Common myeloid progenitor, CD34-positive (primary cell): ENCODE measurements around the gene SHC2.
"Not testable (repeated sequence)": the region's sequence is repeated elsewhere in the genome, so short reads cannot be mapped to it uniquely, and the experiment has no call there.

Source experiments
- CTCF ChIA-PET: fragments of 350-600 bp; sonication (Branson Sonifier 250); formaldehyde crosslinking; loops from one replicate; lab custom pipeline; 2021; ENCODE audit warnings: antibody characterized with exemption; lab: Charles Lee
- POLR2A ChIA-PET: fragments of 350-600 bp; sonication (Branson Sonifier 250); formaldehyde crosslinking; loops from one replicate; lab custom pipeline; 2021; ENCODE audit warnings: antibody characterized with exemption; lab: Charles Lee
- DNase-seq, 3 donors: peaks; one replicate each; pipeline versions ENCODE4 v3.0.0 to v3.0.0-alpha.2; 2013
- H3K27ac ChIP-seq, 2 experiments: 1 replicate in 1 of 2; 2 replicates in 1 of 2; pipeline ENCODE4 v1.7.0; 2013; ENCODE audit warnings: inconsistent platforms in 2 of 2, low read length in 2 of 2, mild to moderate bottlenecking in 2 of 2, low read depth in 1 of 2, moderate library complexity in 1 of 2; ENCODE audit not compliant: severe bottlenecking in 2 of 2, insufficient read depth in 1 of 2, poor library complexity in 1 of 2
- H3K27me3 ChIP-seq, 5 experiments: replicated peaks in 2 of 5; 1 replicate in 3 of 5; 2 replicates in 2 of 5; pipeline versions ENCODE4 v1.6.1 to v1.7.0; 2013; ENCODE audit warnings: low read length in 4 of 5, mild to moderate bottlenecking in 2 of 5, moderate library complexity in 2 of 5, inconsistent platforms in 1 of 5; ENCODE audit not compliant: insufficient read depth in 5 of 5, control insufficient read depth in 4 of 5
- H3K36me3 ChIP-seq, 4 experiments: 1 replicate in 2 of 4; 2 replicates in 2 of 4; pipeline versions ENCODE4 v1.6.1 to v1.7.0; 2013; ENCODE audit warnings: low read length in 3 of 4, control low read depth in 1 of 4, mild to moderate bottlenecking in 1 of 4; ENCODE audit not compliant: control insufficient read depth in 4 of 4, insufficient read depth in 4 of 4
- H3K4me1 ChIP-seq, 4 experiments: 1 replicate in 3 of 4; 2 replicates in 1 of 4; pipeline versions ENCODE4 v1.6.1 to v1.7.1; 2013; ENCODE audit warnings: low read length in 3 of 4, mild to moderate bottlenecking in 3 of 4, control low read depth in 1 of 4, inconsistent platforms in 1 of 4, moderate library complexity in 1 of 4; ENCODE audit not compliant: control insufficient read depth in 4 of 4, insufficient read depth in 4 of 4; ENCODE audit errors: control extremely low read depth in 1 of 4
- H3K4me3 ChIP-seq, 7 experiments: 1 replicate in 4 of 7; 2 replicates in 3 of 7; pipeline versions ENCODE4 v1.5.1 to v1.7.0; 2013; ENCODE audit warnings: mild to moderate bottlenecking in 7 of 7, low read length in 6 of 7, moderate library complexity in 6 of 7, inconsistent platforms in 2 of 7, low read depth in 2 of 7, control low read depth in 1 of 7; ENCODE audit not compliant: insufficient read depth in 4 of 7, control insufficient read depth in 1 of 7; ENCODE audit errors: extremely low read depth in 1 of 7
- H3K9me3 ChIP-seq, 5 experiments: 1 replicate in 4 of 5; 2 replicates in 1 of 5; pipeline versions ENCODE4 v1.6.1 to v1.7.1; 2013; ENCODE audit warnings: low read length in 4 of 5, mild to moderate bottlenecking in 2 of 5, inconsistent platforms in 1 of 5, low read depth in 1 of 5, moderate library complexity in 1 of 5; ENCODE audit not compliant: control insufficient read depth in 4 of 5, insufficient read depth in 2 of 5; ENCODE audit errors: control extremely low read depth in 1 of 5
- WGBS: methylation state at CpG from one replicate; pipeline ENCODE4 v1.1.5; 2013; ENCODE audit not compliant: insufficient coverage; 5-methylcytosine and 5-hydroxymethylcytosine counted together

SHC2 gene

GRCh38 chr19:427675-428074, 33.2 kb downstream of the SHC2 start:
- H3K4me1 ChIP-seq, H3K36me3 ChIP-seq, H3K27me3 ChIP-seq, CTCF ChIA-PET, POLR2A ChIA-PET, H3K27ac ChIP-seq: not testable (repeated sequence)
- peaks cover 0 to 15% (median 12%) of the 10 kb centered on the region in 5 experiments for H3K9me3 ChIP-seq
- peak in 1 of 3 donors; percentile 30 for DNase-seq
- peak overlapping the region in 1 of 7 experiments; percentile 10 for H3K4me3 ChIP-seq
- 40% methylated on average over 13 of the region's 19 CpGs for WGBS

DNA sequence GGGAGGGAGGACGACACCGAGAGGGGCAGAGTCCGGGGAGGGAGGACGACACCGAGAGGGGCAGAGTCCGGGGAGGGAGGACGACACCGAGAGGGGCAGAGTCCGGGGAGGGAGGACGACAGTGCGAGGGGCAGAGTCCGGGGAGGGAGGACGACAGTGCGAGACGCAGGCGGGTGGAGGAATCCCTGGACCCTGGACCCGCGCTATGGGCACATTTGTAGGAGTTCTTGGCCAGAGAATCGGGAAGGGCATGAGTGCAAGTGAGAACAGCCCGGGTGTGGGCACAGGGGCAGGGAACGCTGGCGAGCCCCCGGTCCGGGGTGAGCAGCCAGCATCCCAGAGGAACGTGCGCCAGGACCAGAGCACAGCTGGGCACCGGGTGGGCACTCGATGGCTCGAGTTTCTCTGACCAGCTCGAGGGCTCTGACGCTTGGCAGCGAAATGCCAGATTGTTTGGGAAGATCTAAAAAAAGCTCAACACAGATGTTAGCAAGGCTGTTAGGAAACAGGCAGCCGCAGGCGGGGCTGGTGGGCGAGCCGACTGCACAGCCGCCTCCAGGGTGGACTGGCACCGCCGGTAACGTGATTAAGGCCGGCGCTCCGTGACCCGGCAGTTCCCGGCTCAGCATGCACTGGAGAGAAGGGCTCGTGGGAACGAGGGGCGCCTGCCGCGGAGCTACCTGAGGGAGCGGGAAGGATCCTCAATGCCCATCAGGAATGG, 33.9 kb downstream of the SHC2 start:
- WGBS, result 80% methylated on average over 34 of the region's 51 CpGs
- Histone ChIP-seq H3K4me3 (no peak overlapping the region), H3K27me3 (peaks cover 0 to 2% (median 0%) of the 10 kb centered on the region in 5 experiments), H3K27ac (no peak overlapping the region), H3K4me1 (peaks cover 0 to 8% (median 5%) of the 10 kb centered on the region in 4 experiments), H3K36me3 (no peaks in the 10 kb centered on the region), H3K9me3 (peaks cover 0 to 15% (median 12%) of the 10 kb centered on the region in 5 experiments)
- POLR2A ChIA-PET, result no interaction called here
- DNase-seq, result peak in 1 of 3 donors; percentile 6
- CTCF ChIA-PET, result no interaction called here

- WGBS, result 96% methylated on average over 26 of the region's 26 CpGs
- DNase-seq, result no peak
- peaks cover 0 to 3% (median 0%) of the 10 kb centered on the region in 5 experiments for H3K27me3 ChIP-seq
- H3K9me3 ChIP-seq, result peaks cover 0 to 9% (median 4%) of the 10 kb centered on the region in 5 experiments
- ChIA-PET POLR2A (interaction anchor here (0.7 kb wide), 1 partner anchor 22 kb away, joined by 5 read pairs; no protein-coding TSS in a partner anchor), CTCF (no interaction called here)
- H3K4me3 ChIP-seq, result no peak overlapping the region
- no peak overlapping the region for H3K27ac ChIP-seq
- peaks cover 0 to 8% (median 5%) of the 10 kb centered on the region in 4 experiments for H3K4me1 ChIP-seq
- H3K36me3 ChIP-seq, result no peaks in the 10 kb centered on the region
Observed at GRCh38 chr19:425056-425455, 35.8 kb downstream of the SHC2 start.

DNA sequence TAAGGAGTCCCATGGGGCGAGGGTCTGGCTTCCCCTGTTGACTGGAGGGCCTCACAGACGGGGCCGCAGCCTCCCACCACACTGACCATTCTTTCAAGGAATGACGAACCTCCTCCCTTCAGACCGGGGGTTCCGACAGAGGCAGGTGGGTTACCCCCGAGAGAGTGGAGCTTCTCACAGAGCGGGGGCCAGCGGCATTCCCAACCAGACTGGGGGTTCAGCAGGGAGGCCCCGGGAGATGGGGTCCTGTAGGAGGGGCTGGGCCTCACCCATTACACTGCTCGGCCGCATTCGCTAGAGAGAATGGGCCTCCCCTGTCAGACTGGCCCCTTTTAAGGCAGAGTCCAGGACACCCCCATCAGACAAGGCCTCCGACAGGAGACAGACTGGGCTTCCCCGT, 36.3 kb downstream of the SHC2 start:
- H3K27me3 ChIP-seq, result peaks cover 0 to 3% (median 2%) of the 10 kb centered on the region in 5 experiments
- CTCF ChIA-PET, result no interaction called here
- H3K4me1 ChIP-seq, result peaks cover 0 to 8% (median 5%) of the 10 kb centered on the region in 4 experiments
- no peak overlapping the region for H3K27ac ChIP-seq
- no peak for DNase-seq
- WGBS, result 93% methylated on average over 15 of the region's 15 CpGs
- no peak overlapping the region for H3K4me3 ChIP-seq
- POLR2A ChIA-PET, result no interaction called here
- H3K9me3 ChIP-seq, result peaks cover 0 to 5% (median 2%) of the 10 kb centered on the region in 5 experiments
- no peaks in the 10 kb centered on the region for H3K36me3 ChIP-seq

- 94% methylated on average over 24 of the region's 25 CpGs for WGBS
- CTCF ChIA-PET, result no interaction called here
Observed at GRCh38 chr19:423691-424466, 37.0 kb downstream of the SHC2 start.

GRCh38 chr19:422917-423226, 38.0 kb downstream of the SHC2 start:
- 82% methylated on average over 4 of the region's 9 CpGs for WGBS
- H3K27me3 ChIP-seq, result peaks cover 0 to 16% (median 3%) of the 10 kb centered on the region in 5 experiments
- H3K36me3 ChIP-seq, H3K4me3 ChIP-seq, POLR2A ChIA-PET, CTCF ChIA-PET, H3K27ac ChIP-seq, H3K4me1 ChIP-seq, H3K9me3 ChIP-seq, DNase-seq: not testable (repeated sequence)

More at GRCh38 chr19:423691-424466, 37.0 kb downstream of the SHC2 start:
- no peak for DNase-seq
- peaks cover 0 to 5% (median 2%) of the 10 kb centered on the region in 5 experiments for H3K9me3 ChIP-seq
- no peak overlapping the region for H3K4me3 ChIP-seq
- H3K27ac ChIP-seq, result no peak overlapping the region
- peaks cover 0 to 8% (median 5%) of the 10 kb centered on the region in 4 experiments for H3K4me1 ChIP-seq
- H3K36me3 ChIP-seq, result no peaks in the 10 kb centered on the region
- POLR2A ChIA-PET, result no interaction called here
- peaks cover 0 to 6% (median 2%) of the 10 kb centered on the region in 5 experiments for H3K27me3 ChIP-seq
